NCI-H774 (cell line): ENCODE data around the gene MEF2A.
"Not testable (repeated sequence)": the region's sequence is repeated elsewhere in the genome, so short reads cannot be mapped to it uniquely, and the experiment has no call there.

Experiments
- DNase-seq: peaks from one replicate; lab custom pipeline; 2025; lab: John Stamatoyannopoulos, UW

The MEF2A gene

DNA sequence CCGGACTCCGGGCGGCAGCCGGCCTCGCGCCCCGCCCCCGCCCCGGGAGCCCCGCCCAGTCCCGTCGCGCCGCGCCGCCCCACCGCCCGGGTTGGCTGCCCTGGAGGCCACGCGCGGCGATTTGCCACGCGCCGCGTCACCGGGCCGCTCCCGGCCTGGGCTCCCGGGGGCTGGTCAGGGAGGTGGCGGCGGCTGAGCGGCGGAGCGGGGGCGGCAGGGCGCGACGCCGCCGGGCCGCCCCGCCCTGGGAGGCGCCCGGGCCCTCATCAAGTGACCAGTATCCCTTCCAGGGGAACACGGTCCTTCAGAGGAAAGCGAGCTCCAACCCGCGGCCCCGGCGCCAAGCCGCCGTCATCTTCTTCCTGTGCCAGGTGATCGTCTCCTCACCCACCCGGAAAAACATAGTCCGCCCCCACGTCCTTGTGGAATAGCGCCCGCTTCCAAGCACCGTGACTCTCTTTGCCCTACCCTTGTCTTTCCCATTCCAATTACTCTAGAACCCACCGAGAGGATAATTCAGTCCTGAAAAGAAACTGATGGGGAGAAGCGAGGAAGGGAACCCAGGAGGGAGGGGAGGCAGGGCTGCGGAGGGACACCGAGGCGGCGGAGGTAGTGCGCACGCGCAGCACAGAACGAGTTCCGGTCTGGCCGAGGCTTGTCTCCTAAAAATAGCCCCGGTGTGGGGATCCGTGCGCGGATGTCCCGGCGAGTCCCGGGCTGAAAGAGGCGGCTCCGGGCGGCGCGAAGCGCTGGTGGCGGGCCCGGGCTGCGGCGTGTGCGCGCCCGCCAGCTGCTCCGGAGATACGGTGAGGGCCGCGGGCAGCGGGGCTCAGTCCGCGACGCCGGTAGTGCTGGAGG lies at the start of gene MEF2A:
TSS of gene MEF2A (plus strand) at position 686 of the 858 bp plus-strand sequence. CDS start 67,136 bp downstream, outside the sequence.
- peak; percentile 90 for DNase-seq

DNA sequence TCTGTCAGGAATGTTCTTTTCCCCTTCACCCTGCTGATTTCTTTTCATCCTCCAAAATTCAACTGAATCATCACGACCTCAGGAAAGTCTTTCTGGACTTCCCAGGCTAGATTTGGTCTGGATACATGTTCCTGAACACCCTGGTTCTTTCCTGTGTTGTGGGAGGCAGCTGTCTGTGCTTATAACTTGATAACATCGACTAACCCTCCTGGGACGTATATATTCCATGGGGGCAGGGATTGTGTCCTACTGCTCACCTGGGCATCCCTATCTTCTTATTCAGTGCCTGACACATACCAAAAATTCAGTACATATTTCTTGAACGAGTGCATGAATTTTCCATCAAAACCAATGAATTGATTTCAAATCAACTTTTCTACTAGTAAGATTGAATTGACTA lies 47.6 kb upstream of the MEF2A start:
- no peak for DNase-seq

DNA sequence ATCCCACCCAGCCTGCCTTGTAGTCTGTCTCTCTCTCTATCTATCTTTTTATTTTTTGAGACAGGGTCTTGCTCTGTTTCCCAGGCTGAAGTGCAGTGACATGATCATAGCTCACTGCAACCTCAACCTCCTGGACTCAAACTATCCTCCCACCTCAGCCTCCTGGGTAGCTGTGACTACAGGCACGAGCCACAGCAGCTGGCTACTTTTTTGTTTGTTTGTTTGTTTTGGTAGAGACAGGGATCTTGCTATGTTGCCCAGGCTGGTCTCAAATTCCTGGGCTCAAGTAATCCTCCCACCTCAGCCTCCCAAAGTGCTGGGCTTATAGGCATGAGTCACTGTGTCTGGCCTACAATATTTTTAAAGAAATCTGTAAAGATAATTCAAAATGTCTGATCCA lies 46.4 kb upstream of the MEF2A start:
- DNase-seq, result not testable (repeated sequence)

DNA sequence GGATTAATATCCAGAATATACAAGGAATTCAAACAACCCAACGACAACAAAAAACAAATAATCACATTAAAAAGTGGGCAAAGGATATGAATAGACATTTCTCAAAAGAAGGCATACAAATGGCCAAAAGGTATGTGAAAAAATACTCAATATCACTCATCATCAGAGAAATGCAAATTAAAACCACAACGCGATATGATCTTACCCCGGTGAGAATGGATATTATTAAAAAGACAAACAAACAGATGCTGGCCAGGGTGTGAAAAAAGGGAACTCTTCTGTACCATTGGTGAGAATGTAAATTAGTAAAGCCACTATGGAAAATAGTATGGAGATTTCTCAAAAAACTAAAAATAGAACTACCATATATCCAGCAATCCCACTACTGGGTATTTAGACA lies 43.5 kb upstream of the MEF2A start:
- DNase-seq, result no peak

DNA sequence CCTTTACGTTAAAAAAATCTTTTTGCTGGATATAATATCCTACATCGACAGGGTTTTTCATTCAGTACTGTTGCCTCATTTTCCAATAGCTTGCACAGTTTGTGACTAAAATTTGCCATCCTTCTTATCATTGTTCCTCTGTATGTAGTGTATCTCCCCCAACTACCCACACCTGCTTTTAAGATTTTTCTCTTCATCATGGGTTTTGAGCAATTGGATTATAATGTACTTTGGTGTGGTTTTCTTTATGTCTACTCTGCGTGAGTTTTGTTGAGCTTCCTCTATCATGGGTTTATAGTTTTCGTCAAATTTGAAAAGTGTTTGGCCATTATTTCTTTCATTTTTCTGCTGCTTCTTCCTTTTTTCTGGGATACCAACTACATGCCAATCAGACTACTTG lies 39.6 kb upstream of the MEF2A start:
- DNase-seq, result no peak

DNA sequence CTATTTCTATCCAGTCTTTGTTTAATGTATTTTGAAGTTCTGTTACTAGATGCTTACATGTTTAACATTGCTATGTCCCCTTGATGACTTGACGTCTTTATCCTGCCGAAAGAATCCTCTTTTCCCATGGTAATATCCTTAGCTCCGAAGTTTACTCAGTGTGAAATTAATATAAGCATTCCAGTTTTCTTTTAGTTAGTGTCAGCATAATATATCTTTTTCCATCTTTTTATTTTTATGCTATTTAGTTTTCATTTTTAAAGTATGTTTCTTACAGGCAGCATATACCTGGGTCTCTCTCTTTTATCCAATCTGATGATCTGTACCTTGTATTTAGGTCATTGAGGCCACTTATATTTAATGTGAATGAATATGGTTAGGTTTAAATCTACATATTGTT lies 39.1 kb upstream of the MEF2A start:
- no peak for DNase-seq

DNA sequence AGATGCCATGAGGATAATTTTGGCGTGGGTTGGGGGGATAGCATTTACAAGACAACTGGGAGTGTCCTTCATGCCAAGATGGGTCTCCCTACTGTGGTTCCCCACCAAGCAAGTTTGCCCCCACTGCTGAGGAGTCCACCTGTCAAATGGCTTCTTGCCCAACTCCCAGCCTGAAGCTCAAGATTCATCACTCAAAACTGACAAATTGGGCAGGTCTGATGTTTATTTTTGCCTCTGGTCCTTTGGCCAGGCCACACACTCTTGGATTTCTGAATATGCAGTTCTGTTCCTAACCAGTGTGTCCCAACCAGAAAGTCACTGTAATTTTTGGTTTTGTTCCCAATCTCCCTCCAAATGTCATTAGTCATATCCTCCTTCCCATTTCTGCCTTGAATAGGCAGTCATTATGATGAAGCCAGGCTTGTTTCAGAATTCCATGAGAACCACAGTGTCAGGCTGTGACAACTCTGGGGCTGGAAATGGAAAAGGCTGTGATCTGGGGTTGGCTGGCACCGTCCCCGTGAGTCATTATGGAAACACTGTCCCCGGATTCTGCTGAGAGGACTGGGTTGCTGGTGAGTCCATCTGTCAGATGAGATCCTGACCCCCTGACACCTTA lies 29.3 kb upstream of the MEF2A start:
- no peak for DNase-seq

DNA sequence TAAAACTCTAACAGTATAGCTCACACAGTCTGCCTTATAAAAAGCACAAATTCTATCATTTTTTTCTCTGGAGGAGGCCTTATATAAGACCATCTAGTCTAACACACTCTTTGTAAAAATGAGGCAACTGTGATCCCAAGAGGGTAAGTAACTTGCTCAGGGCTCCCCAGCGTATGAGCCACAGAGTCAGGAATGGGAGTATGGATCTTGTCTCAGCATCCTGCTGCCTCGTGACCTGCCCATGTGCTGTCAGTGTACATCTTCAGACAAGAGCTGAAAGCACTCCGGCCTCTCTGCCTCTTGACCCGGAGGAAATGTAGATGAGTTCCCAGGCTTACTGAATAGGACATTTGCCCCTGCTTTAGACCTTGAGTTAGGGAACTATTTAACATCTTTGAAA lies 28.4 kb upstream of the MEF2A start:
- DNase-seq, result no peak

DNA sequence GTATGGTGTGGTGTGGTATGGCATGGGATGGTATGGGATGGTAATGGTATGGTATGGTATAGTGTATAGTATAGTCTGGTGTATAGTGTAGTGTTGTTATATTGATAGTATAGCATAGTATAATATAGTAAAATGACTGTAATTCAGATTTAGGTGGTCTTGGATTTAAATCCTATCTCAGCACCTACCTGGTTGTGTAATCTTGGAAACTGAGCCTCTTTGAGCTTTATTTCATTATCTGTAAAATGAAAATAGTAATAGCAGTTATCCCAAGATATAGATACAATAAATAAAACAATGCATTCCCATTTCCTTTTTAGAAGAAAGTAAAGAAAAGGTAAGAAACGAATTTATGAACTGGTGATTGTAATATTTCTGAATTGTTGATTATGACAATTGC lies 27.5 kb upstream of the MEF2A start:
- DNase-seq, result no peak

DNA sequence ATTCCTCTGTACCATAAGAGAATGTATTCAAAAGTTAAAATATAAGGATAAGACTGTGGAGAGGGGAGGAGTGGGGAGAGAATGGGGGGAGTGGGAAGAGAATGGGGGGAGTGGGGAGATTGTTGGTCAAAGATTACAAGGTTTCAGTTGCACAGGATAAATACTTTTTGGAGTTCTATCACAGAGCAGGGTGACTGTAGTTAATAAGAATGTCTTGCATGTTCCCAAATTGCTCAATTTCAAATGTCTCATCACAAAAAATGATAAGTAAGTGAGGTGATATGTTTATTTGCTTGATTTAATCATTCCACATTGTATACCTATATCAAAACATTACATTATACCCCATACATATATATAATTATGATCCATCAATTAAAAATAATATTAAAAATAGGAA lies 23.0 kb upstream of the MEF2A start:
- DNase-seq, result no peak

DNA sequence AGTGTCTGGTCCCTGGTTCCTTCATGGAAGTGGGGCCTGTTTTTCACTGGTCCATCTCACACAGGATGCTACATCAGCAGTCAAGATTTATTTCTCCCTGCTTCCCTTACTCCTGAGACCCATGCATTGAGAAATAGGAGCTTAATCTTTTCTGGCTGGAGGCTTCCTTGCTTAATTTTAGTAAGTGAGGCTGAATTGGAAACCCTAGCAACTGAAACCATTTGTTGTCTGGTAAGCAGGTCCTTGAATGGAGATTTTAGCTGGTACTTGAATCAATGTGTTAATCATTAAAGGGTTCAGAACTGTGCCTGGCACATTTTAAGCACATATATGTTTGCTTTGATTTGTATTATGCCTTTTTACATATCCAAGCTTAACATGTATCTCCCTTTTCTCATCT lies 20.2 kb upstream of the MEF2A start:
- no peak for DNase-seq

DNA sequence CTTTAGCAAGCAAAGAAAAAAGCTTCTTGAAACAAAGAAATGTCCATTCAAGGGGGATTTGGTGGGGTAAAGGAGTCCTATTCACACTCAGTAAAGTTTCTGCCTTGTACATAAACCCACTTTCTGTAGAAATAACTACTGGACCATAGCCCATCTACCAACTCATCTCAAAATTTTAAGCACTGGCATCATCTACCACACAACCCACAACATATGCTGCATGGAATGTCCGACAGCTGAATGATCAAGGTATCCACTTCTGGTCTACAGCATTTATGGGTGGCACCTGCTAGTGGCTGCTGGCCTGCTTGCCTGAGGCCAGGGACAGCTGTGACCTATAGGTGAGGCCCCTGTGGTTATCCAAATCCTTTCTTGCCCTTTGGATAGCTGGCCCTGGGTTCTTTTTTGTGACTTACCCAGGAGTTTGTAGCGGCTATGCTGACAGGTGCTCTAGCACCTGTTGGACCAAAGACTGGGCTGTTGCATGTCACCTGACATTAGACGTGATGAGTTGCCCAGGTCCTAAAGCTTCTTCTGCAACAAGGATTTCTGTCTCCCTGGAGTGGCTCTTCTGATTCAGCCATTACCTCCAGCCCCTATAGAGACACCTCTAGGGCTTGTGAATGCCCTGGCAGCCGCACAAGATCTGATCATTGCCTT lies 19.2 kb upstream of the MEF2A start:
- DNase-seq, result no peak

DNA sequence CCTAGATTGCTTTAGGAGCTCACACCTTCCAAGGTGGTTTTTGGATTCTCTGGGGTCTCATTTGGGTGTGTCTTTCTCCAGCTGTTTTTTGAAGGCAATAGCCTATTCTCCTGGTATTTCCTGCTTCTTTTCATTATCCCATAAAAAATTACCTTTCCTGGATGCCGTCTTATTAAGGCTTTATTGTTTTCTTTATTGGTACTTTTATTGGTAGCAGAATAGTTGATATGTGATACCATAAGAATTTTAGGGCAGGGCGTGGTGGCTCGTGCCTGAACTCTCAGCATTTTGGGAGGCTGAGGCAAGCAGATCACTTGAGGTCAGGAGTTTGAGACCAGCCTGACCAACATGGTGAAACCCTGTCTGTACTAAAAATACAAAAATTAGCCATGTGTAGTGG lies 18.3 kb upstream of the MEF2A start:
- no peak for DNase-seq

DNA sequence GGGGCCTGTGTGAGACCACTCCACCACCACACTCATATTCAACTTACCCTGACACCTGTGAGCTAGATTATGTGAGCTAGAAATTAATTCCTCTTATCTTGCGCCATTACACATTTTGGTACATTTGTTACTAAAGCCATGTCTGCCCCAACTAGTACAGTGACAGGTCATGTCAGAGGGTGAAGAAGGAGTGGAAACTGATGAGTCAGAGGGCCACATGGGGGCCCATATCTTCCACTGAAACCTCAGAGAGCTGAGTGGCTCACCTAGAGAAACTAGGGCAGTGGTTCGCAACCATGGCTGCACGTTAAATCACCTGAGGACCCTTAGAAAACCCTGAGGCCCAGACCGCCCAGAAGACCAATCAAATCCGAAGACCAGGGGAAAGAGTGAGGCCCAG lies 15.7 kb upstream of the MEF2A start:
- DNase-seq, result no peak

DNA sequence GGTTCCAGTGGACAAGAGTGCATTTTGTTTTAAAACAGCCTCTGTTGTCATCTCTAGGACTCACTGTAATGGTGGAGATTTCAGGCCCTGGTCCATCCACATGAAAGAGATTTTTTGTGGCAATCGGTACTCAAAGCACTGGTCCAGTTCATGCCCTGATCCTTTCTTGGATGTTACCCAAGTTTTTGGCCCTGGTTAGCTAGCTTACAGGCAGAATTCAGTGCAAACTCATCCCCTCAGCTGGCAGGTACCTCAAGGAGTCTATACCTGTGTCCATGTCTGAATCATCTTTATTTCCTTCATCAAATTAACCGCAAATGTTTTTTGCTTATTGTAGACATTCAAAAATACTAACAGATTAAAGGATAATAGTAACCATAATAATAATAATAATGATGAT lies 13.7 kb upstream of the MEF2A start:
- no peak for DNase-seq

DNA sequence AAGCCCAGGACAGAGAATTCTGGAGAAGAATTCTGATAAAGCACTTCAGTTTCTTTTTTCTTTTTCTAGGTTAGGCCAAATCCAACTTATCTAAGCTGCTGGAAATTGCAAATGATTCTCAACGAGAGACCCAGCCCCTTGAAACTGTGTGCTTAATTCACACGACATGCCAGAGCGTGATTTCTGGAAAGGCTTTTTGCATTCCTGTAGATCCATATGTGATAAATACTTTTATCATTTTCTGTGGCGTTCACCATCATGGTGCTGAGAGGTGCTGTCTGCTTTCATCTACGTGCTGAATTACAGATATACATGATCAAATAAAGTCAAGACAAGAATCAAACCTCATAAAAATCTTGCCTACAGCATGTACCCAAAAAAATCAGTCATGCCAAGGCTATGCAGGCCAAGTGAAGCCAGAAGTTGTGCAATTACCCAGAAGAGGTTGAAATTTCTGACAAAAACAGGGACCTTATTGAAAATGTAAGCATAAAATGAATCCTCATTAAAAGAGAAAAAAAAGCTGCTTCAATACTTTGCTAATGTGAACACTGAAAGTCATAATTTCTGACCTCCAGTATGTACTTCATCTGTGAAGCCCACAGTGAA lies 10.8 kb upstream of the MEF2A start:
- no peak for DNase-seq

DNA sequence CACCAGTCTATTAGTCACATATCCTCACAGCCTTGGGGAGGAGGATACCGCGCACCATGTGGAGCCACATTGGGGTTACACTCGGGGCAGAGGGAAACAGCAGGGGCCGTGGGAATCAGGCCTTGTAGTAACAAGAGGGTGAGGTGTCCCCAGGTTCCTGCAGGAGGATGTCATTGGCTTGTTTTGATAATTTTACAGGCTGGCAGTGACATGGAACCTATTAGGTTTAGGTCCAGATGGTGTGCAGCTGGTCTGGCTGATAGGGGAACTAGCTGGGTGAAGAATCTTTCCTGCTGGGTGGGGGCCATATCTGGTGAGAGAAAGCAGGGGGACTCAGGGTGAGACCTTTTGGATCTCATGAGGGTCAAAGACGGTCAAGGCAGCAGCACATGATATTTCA lies 9.8 kb upstream of the MEF2A start:
- no peak for DNase-seq

DNA sequence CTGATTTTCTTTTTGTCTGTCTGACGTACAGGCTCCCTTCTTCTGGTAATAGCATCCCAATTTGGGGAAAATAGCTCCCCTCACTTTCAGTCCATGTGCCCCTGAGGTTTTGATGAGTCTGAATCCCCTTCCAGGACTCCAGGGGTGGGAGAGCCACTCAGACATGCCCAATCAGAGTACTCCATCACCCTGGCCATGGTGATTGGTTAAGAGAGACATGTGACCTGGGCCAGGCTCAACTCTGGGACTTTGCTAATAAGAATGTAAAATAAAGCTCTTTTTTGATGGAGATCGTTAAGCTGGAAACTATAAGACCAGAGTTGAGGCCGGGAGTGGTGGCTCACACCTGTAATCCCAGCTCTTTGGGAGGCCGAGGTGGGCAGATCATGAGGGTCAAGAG lies 9.2 kb upstream of the MEF2A start:
- DNase-seq, result no peak

DNA sequence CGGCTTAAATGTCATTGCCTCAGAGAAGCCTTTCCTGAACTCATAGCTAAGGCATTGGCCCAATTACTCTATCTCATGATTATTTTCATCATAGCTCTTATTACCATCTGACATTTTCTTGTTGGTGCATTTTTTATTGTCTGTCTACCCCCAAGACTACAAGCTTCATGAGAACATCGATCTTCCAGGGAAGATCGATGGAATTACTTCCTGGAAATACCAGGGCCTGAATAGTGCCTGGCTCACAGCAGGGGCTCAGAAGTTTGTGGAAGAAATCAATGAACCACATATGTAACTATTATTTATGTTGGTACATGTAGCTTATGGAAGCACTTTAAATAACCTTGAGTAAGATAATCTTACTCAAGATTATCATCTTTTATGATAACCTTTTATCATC lies 7.7 kb upstream of the MEF2A start:
- no peak for DNase-seq

DNA sequence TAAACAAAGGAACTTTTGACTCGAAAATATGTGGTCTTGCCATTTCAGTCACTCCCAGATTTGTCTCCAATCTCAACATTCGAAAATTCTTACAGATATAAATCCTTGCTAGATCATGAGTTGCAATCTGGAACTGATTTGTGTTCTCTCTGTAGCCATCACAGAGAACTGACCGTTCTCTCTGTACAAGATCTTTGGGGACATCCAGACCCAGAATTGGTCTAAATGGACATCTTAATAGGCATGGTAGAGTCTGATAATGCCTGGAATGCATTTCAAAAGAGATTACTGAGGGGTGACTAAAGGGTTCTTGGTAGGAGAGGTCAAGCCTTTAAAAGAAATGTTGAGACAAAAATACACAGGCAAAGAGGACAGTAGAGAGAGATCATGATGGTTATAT lies 7.2 kb upstream of the MEF2A start:
- no peak for DNase-seq

DNA sequence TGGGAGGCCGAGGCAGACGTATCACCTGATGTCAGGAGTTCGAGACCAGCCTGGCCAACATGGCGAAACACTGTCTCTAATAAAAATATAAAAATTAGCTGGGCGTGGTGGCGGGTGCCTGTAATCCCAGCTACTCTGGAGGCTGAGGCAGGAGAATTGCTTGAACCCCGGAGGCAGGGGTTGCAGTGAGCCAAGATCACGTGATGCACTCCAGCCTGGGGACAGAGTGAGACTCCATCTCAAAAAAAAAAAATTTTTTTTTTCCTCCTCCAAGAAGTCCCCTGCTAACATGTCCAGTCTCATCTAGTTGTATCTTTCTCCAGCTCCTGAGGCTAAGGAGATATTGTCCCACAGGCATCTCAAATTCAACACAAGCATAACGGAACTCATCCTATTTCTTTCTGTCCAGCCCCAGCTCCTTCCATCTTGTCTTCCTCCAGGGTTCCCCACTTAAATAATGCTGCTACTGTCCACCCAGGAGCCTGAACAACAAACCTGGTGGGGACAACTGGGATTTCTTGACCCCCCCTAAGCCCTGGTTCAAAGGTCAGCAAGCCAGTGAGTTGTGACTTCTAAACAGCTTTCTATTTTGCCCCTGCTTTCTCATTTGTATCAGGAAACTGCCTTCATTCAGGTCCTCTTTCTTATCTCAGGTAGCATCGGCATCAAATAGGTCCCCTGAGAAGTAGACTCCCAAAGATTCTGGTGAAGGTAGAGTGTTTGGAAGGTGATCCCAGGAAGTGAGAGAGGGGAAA lies 4.1 kb upstream of the MEF2A start:
- no peak for DNase-seq

DNA sequence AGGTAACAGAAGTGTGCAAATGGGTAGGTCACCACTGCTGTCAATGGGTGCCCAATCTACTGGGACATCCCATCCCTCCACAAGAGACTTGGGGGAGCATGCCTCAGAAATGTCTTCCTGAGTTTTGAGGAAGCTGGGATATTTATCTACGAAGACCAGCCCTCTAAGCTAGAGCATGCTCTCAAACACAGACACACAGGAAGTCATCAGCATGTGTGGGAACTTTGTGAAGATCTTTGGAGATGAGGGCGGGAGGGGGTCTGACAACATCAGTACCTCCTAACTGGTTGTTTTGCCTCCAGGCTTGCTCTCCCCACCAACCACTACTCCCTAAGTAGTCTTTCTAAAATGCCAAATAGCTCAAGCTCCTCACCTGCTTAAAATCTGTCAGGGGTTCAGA lies 3.5 kb upstream of the MEF2A start:
- no peak for DNase-seq
